ENCODE data around the gene ENOPH1.

ENOPH1 gene

DNA sequence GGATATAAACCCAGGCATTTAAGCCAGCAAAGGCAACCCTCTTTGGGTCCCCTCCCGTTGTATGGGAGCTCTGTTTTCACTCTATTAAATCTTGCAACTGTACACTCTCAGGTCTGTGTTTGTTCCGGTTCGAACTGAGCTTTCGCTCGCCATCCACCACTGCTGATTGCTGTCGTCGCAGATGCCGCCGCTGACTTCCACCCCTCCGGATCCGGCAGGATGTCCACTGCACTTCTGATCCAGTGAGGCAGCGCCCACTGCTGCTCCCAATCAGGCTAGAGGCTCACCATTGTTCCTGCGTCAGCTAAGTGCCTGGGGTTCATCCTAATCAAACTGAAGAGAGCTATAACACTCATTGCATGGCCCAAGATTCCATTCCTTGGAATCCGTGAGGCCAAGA is 49.2 kb downstream of the ENOPH1 start:
- no peak overlapping the region for H2AFZ ChIP-seq (ENCODE audit: low read length)
- no peak overlapping the region for H3K9ac ChIP-seq (ENCODE audit: low read length)
- H3K4me3 ChIP-seq (ENCODE audit: low read depth, low read length, poor library complexity, severe bottlenecking), result no peak overlapping the region
- no peaks in the 10 kb centered on the region for H3K27me3 ChIP-seq (ENCODE audit: insufficient read depth, low read length)
- H3K4me1 ChIP-seq (ENCODE audit: insufficient read depth, low read length, severe bottlenecking), result no peaks in the 10 kb centered on the region
- no peaks in the 10 kb centered on the region for H4K20me1 ChIP-seq (ENCODE audit: insufficient read depth, low read length)
- H3K9me2 ChIP-seq (ENCODE audit: low read depth, low read length), result no peaks in the 10 kb centered on the region
- no peaks in the 10 kb centered on the region for H3K79me2 ChIP-seq (ENCODE audit: insufficient read depth, low read length)
- H3K4me2 ChIP-seq (ENCODE audit: low read length), result no peak overlapping the region
- no peaks in the 10 kb centered on the region for H3F3A ChIP-seq (ENCODE audit: insufficient read depth, low read length)
- no peak overlapping the region for H3K27ac ChIP-seq (ENCODE audit: low read depth, low read length, poor library complexity, severe bottlenecking)
- TF ChIP-seq, protein P1, sequence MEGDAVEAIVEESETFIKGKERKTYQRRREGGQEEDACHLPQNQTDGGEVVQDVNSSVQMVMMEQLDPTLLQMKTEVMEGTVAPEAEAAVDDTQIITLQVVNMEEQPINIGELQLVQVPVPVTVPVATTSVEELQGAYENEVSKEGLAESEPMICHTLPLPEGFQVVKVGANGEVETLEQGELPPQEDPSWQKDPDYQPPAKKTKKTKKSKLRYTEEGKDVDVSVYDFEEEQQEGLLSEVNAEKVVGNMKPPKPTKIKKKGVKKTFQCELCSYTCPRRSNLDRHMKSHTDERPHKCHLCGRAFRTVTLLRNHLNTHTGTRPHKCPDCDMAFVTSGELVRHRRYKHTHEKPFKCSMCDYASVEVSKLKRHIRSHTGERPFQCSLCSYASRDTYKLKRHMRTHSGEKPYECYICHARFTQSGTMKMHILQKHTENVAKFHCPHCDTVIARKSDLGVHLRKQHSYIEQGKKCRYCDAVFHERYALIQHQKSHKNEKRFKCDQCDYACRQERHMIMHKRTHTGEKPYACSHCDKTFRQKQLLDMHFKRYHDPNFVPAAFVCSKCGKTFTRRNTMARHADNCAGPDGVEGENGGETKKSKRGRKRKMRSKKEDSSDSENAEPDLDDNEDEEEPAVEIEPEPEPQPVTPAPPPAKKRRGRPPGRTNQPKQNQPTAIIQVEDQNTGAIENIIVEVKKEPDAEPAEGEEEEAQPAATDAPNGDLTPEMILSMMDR (IDR thresholded peaks at IDR 0.05; ENCODE audit: low read length), result no peak
- no peak for TF ChIP-seq EZH2 (IDR thresholded peaks at IDR 0.05; ENCODE audit: borderline replicate concordance, low read length)
- no peaks in the 10 kb centered on the region for H3K36me3 ChIP-seq (ENCODE audit: insufficient read depth, low read length)
- H3K9me3 ChIP-seq (ENCODE audit: low read length), result no peaks in the 10 kb centered on the region

DNA sequence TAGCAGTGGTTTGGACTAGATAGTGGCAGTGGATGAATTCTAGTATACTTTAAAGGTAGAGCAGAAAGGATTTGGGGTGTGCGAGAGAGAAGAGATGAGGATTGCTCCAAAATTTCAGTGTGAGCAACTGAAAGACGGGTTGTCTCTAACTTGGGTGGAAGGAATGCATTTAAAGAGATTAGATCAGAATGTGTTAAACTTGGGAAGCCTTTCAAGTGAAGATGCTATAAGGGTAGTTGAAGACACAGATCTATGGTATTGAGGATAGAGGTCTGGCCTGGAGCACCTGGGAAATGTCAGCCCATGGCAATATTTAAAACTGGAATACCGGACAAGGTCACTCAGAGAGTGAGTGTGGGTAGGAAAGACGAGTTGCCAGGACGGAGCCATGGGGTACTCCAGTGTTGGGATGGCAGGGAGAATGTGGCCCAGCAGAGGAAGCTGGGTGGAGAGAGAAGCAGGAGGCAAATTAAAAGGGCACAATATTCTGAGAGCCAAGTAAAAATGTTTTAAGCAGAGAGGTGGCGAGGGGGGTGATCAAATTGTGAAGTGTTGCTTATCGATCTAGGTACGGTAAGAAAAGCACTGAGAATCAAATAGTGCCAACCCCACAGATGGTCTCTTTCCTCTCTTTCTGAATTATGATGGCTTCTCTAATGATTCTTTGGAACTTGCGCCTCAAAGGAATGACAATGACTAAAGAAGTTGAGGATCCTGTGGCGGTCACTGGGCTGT is 50.5 kb downstream of the ENOPH1 start:
- no peak overlapping the region for H3K4me3 ChIP-seq (ENCODE audit: low read depth, low read length, poor library complexity, severe bottlenecking)
- H3F3A ChIP-seq (ENCODE audit: insufficient read depth, low read length), result no peaks in the 10 kb centered on the region
- H3K27me3 ChIP-seq (ENCODE audit: insufficient read depth, low read length), result no peaks in the 10 kb centered on the region
- no peaks in the 10 kb centered on the region for H3K9me3 ChIP-seq (ENCODE audit: low read length)
- H3K79me2 ChIP-seq (ENCODE audit: insufficient read depth, low read length), result no peaks in the 10 kb centered on the region
- H3K9ac ChIP-seq (ENCODE audit: low read length), result no peak overlapping the region
- no peaks in the 10 kb centered on the region for H4K20me1 ChIP-seq (ENCODE audit: insufficient read depth, low read length)
- no peak overlapping the region for H3K27ac ChIP-seq (ENCODE audit: low read depth, low read length, poor library complexity, severe bottlenecking)
- H3K4me1 ChIP-seq (ENCODE audit: insufficient read depth, low read length, severe bottlenecking), result no peaks in the 10 kb centered on the region
- TF ChIP-seq, protein P1 (IDR thresholded peaks at IDR 0.05; ENCODE audit: low read length), result no peak
- TF ChIP-seq EZH2 (IDR thresholded peaks at IDR 0.05; ENCODE audit: borderline replicate concordance, low read length), result no peak
- no peaks in the 10 kb centered on the region for H3K9me2 ChIP-seq (ENCODE audit: low read depth, low read length)
- no peak overlapping the region for H2AFZ ChIP-seq (ENCODE audit: low read length)
- H3K4me2 ChIP-seq (ENCODE audit: low read length), result no peak overlapping the region
- no peaks in the 10 kb centered on the region for H3K36me3 ChIP-seq (ENCODE audit: insufficient read depth, low read length)

DNA sequence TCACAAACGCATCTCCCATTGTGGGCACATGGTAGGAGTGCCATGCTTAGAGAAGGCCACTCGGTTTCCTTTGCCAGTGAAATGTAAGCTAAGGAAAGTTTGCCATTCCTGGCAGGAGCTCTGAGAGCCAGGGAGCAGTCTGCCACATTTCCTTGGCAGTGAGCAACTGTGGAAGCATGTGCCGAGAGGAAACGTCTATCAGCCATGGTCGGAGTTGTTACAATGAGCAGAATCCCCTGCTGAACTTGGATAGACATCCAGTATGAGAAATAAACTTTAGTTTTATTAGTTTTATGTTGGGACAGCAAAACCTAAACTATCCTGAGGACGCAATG is 51.1 kb downstream of the ENOPH1 start:
- no peak for TF ChIP-seq EZH2 (IDR thresholded peaks at IDR 0.05; ENCODE audit: borderline replicate concordance, low read length)
- TF ChIP-seq, protein P1 (IDR thresholded peaks at IDR 0.05; ENCODE audit: low read length), result no peak
- Histone ChIP-seq H2AFZ (ENCODE audit: low read length) (no peak overlapping the region), H4K20me1 (ENCODE audit: insufficient read depth, low read length) (no peaks in the 10 kb centered on the region), H3K79me2 (ENCODE audit: insufficient read depth, low read length) (no peaks in the 10 kb centered on the region), H3K4me2 (ENCODE audit: low read length) (no peak overlapping the region), H3K9me3 (ENCODE audit: low read length) (no peaks in the 10 kb centered on the region), H3K4me3 (ENCODE audit: low read depth, low read length, poor library complexity, severe bottlenecking) (no peak overlapping the region), H3F3A (ENCODE audit: insufficient read depth, low read length) (no peaks in the 10 kb centered on the region), H3K27ac (ENCODE audit: low read depth, low read length, poor library complexity, severe bottlenecking) (no peak overlapping the region), H3K36me3 (ENCODE audit: insufficient read depth, low read length) (no peaks in the 10 kb centered on the region), H3K9ac (ENCODE audit: low read length) (no peak overlapping the region), H3K9me2 (ENCODE audit: low read depth, low read length) (no peaks in the 10 kb centered on the region), H3K27me3 (ENCODE audit: insufficient read depth, low read length) (no peaks in the 10 kb centered on the region), H3K4me1 (ENCODE audit: insufficient read depth, low read length, severe bottlenecking) (no peaks in the 10 kb centered on the region)
